Measurements from ENCODE around the gene PRSS33. TPM values are rescaled to one million over a fixed set of nuclear protein-coding genes. Genes with fewer than 3 reads are reported as not detected.

PRSS33 gene
- total RNA-seq, 4 donors from 2014 or later, result not detected

DNA sequence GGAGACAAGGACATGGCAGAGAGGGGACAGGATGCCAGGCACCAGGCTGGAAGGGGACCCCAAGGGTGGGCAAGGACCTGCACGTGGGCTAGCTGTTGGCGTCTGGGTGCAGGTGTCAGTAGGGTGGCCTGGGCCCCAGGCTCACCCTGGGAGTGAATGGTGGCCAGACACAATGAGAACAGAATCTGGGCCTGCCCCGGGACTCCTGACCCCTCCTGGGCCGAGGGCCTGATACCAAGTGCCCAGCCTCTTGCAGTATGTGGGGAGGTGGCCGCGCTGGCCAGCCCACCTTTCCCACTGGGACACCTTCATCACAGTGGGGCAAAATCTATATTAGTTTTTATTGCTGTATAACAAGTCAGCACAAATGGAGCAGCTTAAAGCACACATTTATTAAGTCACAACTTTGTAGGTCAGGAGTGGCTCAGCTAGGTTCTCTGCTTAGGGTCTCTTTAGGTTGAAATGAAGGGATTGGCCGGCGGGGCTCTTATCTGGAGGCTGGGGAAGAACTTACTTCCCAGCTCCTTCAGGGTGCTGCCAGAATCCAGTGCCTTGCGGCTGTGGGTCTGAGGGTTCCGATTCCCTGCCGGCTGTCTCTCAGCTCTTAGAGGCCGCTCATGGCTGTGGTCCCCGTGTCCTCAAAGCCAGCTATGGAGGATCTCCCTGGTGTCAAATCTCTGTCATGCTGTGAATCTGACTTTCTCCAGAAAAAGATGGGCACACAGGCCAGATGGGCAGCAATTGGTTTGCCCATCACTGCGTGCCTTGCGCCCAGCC is 3.6 kb downstream of the PRSS33 start:
- H3K27ac ChIP-seq, result no peak overlapping the region
- WGBS, 2 donors (ENCODE audit: low coverage in 1 of 2), result 40 to 100% methylated on average over 1 of the region's 15 CpGs
- TF ChIP-seq POLR2A (IDR thresholded peaks at IDR 0.05) (no peak), POLR2AphosphoS5 (IDR thresholded peaks at IDR 0.05) (no peak)
- ATAC-seq, result no peak
- H3K9me3 ChIP-seq, result no peaks in the 10 kb centered on the region
- no peaks in the 10 kb centered on the region for H3K36me3 ChIP-seq
- H3K27me3 ChIP-seq, result peaks cover 49% of the 10 kb centered on the region
- H3K4me1 ChIP-seq, result peaks cover 0 to 22% (median 3%) of the 10 kb centered on the region in 3 donors
- H3K4me3 ChIP-seq, result no peak overlapping the region

DNA sequence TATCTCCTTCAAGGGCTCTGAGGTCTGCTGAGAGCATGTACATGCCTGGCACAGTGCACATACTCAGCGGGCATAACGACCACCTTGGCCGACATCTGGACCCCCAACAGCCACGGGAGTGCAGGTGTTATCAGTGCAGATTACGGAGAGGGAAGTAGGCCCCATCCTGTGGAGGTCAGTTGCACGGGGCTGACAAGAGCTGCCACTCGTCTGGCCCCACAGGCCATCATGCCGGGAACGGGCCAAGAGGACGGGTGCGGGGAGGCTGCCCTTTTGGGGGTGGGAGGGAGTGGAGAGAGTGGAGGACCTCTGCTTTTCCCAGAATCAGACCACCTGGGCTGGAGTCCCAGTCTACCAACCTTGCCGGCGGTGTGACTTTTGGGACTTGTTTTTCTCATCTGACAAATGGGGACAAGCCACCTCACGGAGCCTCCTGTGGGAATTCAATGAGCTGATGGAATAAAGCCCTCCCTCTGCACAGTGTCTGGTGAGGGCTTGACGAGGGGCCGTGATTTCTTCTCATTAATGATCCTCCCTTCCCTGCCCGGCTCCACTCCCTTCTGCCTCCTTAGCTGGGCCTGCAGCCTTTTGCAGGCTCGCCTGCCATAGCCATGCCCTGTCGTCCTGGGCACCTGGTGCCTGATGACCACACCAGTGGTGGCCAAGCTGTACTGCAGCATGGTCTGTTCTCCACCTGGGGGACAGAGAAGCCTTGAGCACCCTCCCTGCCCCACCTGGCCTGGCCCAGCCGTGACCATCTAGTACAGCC is 4.6 kb downstream of the PRSS33 start:
- H3K4me3 ChIP-seq, result no peak overlapping the region
- H3K27ac ChIP-seq, result no peak overlapping the region
- WGBS, 2 donors (ENCODE audit: low coverage in 1 of 2), result 38 to 79% methylated on average over 4 to 13 of the region's 20 CpGs
- H3K36me3 ChIP-seq, result no peaks in the 10 kb centered on the region
- TF ChIP-seq POLR2A (IDR thresholded peaks at IDR 0.05) (no peak), POLR2AphosphoS5 (IDR thresholded peaks at IDR 0.05) (no peak), EP300 (IDR thresholded peaks at IDR 0.05) (no peak)
- TF ChIP-seq, protein P1, sequence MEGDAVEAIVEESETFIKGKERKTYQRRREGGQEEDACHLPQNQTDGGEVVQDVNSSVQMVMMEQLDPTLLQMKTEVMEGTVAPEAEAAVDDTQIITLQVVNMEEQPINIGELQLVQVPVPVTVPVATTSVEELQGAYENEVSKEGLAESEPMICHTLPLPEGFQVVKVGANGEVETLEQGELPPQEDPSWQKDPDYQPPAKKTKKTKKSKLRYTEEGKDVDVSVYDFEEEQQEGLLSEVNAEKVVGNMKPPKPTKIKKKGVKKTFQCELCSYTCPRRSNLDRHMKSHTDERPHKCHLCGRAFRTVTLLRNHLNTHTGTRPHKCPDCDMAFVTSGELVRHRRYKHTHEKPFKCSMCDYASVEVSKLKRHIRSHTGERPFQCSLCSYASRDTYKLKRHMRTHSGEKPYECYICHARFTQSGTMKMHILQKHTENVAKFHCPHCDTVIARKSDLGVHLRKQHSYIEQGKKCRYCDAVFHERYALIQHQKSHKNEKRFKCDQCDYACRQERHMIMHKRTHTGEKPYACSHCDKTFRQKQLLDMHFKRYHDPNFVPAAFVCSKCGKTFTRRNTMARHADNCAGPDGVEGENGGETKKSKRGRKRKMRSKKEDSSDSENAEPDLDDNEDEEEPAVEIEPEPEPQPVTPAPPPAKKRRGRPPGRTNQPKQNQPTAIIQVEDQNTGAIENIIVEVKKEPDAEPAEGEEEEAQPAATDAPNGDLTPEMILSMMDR (IDR thresholded peaks at IDR 0.05), result no peak
- no peak for ATAC-seq
- H3K9me3 ChIP-seq, result no peaks in the 10 kb centered on the region
- peaks cover 0 to 31% (median 10%) of the 10 kb centered on the region in 3 donors for H3K4me1 ChIP-seq
- H3K27me3 ChIP-seq, result peaks cover 39% of the 10 kb centered on the region

DNA sequence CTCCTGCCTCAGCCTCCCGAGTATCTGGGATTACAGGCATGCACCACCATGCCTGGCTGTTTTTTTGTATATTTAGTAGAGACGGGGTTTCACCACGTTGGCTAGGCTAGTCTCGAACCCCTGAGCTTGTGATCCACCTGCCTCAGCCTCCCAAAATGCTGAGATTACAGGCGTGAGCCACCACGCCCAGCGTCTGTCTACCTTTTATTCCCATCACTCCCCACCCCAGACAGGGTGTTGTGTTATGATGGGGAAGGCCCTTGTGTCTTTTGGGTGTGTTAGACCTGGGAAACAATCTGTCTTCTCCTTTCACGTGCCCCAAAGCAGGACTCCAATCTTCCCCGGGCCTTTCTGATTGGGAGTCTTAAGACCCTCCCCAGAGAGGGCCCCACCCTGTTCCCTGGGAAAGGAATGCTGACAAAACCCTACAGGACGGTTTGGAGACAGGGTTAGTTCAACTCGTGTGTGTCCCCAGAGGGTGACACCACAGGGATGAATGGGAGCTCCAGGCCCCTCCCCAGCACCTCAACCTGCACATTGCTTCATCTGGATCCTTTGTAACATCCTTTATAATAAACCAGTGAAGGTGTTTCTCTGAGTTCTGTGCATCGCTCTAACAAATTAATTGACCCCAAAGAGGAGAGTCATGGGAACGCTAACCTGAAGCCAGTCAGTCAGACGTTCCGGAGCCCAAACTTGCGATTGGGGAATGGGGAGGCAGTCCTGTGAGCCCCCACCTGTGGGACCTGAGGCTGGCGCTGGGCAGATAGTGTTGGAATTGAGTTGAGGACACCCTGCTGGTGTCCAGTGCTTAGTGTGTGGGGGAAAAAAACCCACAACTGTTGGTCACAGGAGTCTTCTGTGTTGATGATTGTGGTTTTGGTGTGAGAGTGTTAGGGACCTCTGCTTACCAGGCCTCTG is 7.1 kb downstream of the PRSS33 start:
- H3K4me1 ChIP-seq, result peaks cover 0 to 38% (median 21%) of the 10 kb centered on the region in 3 donors
- ATAC-seq, result no peak
- TF ChIP-seq EP300 (IDR thresholded peaks at IDR 0.05) (no peak), POLR2A (IDR thresholded peaks at IDR 0.05) (no peak), POLR2AphosphoS5 (IDR thresholded peaks at IDR 0.05) (no peak)
- TF ChIP-seq, protein P1 (IDR thresholded peaks at IDR 0.05), result no peak
- no peaks in the 10 kb centered on the region for H3K9me3 ChIP-seq
- 41 to 81% methylated on average over 9 to 11 of the region's 17 CpGs for WGBS, 2 donors (ENCODE audit: low coverage in 1 of 2)
- H3K27ac ChIP-seq, result no peak overlapping the region
- no peak overlapping the region for H3K4me3 ChIP-seq
- peaks cover 14% of the 10 kb centered on the region for H3K27me3 ChIP-seq
- H3K36me3 ChIP-seq, result peaks cover 0 to 4% of the 10 kb centered on the region in 2 donors

DNA sequence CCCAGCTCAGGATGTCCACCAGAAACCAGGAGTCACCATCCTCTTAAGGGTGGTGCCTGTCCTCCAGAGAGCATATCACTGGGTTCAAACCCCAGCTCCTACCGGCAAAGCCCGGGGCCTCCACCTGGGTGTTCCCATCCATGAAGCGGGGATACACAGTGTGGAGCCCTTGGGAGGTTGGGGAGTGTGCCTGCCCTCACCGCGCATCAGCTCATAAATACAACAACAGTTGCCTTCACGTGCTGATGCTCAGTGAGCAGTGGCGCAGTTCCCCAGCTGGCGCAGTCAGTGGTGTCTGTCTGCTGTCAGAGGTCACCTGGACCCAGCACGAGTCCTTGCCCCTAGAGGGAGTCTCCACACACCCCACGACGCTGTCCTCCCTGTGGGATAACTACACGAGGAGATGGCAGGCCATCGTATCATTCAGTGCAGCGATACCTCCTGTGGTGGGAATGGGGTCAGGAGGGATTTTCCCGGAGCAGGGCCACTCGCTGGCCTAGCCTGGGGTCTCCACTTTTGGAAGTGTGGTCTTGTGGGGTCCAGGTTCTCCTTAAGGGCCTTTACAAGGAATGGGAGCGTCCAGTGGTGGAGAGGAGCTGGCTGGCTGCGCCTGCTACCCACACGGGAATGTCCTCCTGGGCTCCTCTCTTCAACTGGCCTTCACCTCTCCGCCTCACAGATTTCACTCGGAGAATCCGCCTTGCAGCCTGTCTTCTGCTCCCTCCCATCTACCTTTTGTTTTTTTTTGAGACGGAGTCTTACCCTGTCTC is 8.0 kb downstream of the PRSS33 start:
- Histone ChIP-seq H3K27me3 (peaks cover 5% of the 10 kb centered on the region), H3K36me3 (peaks cover 0 to 13% of the 10 kb centered on the region in 2 donors), H3K4me1 (peaks cover 0 to 41% (median 27%) of the 10 kb centered on the region in 3 donors), H3K4me3 (no peak overlapping the region), H3K27ac (peak overlapping the region in 1 of 4 donors; percentile 100), H3K9me3 (no peaks in the 10 kb centered on the region)
- ATAC-seq, result no peak
- 100% methylated on average over 5 of the region's 23 CpGs; no CpG with 5 or more reads in 1 of the 2 donors for WGBS, 2 donors (ENCODE audit: low coverage in 1 of 2)
- TF ChIP-seq POLR2AphosphoS5 (IDR thresholded peaks at IDR 0.05) (no peak), EP300 (IDR thresholded peaks at IDR 0.05) (no peak)

DNA sequence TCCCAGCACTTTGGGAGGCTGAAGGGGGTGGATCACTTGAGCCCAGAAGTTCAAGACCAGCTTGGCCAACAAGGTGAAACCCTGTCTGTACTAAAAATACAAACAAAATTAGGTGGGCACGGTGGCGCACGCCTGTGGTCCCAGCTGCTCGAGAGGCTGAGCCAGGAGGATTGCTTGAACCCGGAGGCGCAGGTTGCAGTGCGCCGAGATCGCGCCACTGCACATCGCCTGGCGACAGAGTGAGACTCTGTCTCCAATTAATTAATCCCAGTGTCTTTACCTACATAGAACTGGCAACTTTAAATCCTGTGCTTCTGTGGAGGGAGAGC is 8.8 kb downstream of the PRSS33 start:
- TF ChIP-seq POLR2A (IDR thresholded peaks at IDR 0.05) (no peak), EP300 (IDR thresholded peaks at IDR 0.05) (no peak), POLR2AphosphoS5 (IDR thresholded peaks at IDR 0.05) (no peak)
- TF ChIP-seq, protein P1 (IDR thresholded peaks at IDR 0.05), result no peak
- no peaks in the 10 kb centered on the region for H3K27me3 ChIP-seq
- H3K27ac ChIP-seq, result peak overlapping the region in 3 of 4 donors; percentile 100
- ATAC-seq, result no peak
- WGBS, 2 donors (ENCODE audit: low coverage in 1 of 2), result 100% methylated on average over 4 of the region's 12 CpGs; no CpG with 5 or more reads in 1 of the 2 donors
- no peaks in the 10 kb centered on the region for H3K9me3 ChIP-seq
- peak overlapping the region in 1 of 2 donors; percentile 96 for H3K4me3 ChIP-seq
- peaks cover 0 to 20% of the 10 kb centered on the region in 2 donors for H3K36me3 ChIP-seq
- peaks cover 0 to 48% (median 27%) of the 10 kb centered on the region in 3 donors for H3K4me1 ChIP-seq

Data from gastroesophageal sphincter (tissue), 4 donors.